GM21367 (cell line): ENCODE results near the gene PER1.

Experiments used
- ATAC-seq: cut with Tn5 transposase; IDR thresholded peaks from one replicate; pipeline ENCODE4 v1.9.1; 2021; ENCODE audit not compliant: unreplicated experiment

Gene PER1

DNA sequence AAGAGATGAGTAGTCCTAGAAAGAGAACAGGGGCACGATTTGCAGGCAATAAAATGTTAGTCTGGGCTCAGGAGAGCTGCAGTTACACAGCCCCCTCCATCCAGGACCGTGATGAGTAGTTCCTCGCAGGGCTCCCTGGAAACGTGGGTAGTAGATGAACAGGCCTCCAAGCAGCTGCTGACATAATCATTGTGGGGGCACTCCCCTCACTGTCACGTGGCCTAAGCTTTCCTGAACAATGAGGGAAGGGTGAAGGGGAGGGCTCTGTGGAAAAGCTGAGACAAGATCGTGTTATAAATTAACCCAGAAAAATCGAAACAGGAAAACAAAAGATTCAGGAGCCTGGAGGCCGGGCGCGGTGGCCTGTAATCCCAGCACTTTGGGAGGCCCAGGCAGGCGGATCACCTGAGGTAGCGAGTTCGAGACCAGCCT lies 1.3 kb upstream of the PER1 start:
- no peak for ATAC-seq

DNA sequence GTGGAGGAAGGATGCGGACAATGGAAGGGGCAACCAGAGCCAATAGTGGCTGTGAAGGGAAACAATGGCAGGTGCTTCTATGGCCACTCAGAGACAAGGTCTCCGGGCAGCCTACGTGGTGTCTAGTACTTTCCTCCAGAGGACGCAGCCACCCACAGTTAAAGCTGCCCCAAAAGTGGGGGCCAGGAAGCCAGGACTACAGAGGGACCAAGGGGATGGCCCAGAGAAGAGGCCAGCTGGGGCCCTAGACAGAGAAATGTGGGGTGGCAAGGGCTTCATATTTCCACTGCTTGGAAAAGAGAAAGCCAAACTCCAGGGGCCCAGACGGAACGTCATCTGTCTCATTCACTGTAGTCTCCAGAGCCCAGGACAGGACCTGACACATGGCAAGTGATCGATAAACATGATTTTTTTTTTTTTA lies 837 bp upstream of the PER1 start:
- ATAC-seq, result no peak

DNA sequence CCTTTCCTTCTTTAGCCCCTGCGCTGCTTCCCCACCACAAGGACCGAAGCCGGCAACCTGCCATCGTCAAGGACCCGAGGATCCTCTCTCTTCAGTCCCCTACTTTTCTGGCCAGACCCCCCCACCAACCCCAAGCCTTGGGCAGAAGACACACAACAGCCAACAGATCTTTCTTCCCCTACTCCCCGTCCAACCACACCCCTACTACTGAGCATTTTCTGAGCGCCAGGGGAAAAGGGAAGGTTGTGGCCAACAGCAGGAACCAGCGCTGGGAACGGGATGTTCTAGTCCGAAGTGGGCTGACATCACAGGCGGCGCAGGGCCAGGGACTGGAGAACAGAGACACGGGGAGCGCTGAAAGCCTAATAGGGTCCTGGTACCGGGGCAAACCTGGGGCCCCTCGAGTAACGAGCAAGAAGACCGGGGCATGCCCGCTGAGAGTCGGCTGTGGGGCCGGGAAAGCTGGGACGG lies 528 bp downstream of the PER1 start:
- no peak for ATAC-seq

GRCh38 chr17:8151120-8151640 lies 1.0 kb downstream of the PER1 start:
- ATAC-seq, result peak; percentile 32

DNA sequence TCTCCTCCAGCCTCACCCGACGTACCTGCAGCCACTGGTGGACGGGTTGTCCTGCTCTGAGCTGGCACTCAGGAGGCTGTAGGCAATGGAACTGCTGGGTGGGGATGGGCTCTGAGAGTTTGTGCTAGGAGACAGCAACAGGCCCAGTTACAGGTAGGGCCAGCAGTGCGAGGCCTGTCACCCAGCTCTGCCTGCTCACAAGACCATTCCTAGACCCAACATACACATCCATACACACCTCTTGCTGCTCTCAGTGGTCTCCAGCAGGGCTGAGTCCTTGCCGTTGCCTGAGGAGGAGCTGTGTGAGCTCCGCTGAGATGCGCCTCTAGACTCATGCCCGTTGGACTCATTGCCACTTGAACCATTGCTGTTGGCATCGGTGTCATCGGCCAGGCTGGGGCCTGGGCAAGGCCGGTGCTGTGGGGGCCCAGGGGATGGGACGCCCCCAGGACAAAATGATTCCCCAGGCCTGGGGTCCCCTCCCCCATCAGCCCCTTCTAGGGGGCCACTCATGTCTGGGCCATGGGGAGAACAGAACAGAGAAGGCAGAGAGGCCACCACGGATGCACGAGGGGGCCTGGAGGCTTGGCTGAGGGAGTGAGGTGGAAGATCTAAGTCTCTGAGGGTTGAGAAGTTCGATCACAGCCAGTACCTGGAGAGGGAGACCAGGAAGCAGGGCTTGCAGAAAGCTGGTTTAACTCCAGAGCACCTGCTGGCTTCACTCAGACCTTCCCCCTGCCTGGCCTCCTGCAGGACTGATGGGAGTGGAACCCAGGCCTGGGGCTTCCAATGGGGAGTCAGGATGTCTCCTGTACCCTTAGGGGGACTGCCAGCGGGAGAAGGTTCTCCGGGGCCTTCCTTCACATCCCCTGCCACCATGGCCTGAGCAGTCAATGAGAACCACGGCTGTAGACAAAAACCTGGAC lies 1.7 kb downstream of the PER1 start:
- no peak for ATAC-seq

GRCh38 chr17:8149419-8150193 lies 2.6 kb downstream of the PER1 start:
- no peak for ATAC-seq

DNA sequence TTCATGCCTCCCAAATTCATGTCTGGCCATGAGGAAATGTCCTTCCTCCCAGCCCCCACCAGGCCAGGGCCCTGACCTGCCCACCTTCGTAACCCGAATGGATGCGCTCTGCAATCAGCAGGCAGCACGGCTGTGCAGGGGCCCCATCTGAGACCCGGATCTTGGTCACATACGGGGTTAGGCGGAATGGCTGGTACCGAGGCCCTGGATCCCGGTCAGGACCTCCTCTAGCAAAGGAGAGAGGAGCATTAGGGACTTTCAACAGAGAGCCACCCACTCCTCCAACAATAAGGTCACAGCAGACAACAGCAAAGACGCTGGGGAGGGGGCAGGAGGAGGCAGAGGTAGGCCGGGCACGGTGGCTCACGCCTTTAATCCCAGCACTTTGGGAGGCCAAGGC lies 3.6 kb downstream of the PER1 start:
- ATAC-seq, result no peak

GRCh38 chr17:8147805-8148404 lies 4.3 kb downstream of the PER1 start:
- ATAC-seq, result no peak

- no peak for ATAC-seq
Observed at GRCh38 chr17:8147141-8147804, 4.9 kb downstream of the PER1 start.

DNA sequence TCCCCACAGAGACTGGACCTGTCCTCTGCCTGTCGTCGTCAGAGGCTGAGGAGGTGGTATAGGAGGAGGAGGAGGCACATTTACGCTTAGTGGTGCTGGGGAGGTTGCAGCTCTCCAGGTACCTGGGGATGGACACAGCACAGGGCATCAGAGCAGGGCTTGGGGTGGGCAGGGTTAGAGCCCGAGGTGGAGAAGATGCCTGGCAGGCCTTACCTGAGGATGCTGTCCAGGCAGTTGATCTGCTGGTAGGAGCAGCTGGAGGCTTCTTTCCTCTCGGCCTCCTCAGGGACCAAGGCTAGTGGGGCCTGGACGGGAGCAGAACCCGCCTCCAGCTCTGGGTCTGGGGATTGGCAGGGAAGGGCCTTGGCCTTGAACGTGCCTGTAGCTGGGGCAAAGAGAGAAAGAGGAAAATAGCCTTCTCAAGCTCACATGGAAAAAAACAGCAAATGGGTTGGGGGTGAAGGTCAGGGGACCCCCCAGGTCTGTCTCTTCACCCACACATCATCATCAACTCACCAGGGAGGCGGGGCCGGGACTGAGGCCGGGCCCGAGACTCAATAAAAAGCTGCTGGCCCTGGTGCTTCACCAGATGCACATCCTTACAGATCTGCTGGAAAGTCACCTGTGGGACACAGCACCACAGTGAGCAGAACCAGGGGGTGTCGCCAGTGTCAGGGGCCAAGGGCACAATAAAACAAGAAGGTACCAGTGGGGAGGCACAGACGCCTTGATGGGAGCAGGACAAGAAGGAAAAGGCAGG lies 5.6 kb downstream of the PER1 start:
- ATAC-seq, result no peak

GRCh38 chr17:8145811-8146210 lies 6.4 kb downstream of the PER1 start:
- ATAC-seq, result no peak

- no peak for ATAC-seq
Observed at GRCh38 chr17:8144401-8145231, 7.6 kb downstream of the PER1 start.

DNA sequence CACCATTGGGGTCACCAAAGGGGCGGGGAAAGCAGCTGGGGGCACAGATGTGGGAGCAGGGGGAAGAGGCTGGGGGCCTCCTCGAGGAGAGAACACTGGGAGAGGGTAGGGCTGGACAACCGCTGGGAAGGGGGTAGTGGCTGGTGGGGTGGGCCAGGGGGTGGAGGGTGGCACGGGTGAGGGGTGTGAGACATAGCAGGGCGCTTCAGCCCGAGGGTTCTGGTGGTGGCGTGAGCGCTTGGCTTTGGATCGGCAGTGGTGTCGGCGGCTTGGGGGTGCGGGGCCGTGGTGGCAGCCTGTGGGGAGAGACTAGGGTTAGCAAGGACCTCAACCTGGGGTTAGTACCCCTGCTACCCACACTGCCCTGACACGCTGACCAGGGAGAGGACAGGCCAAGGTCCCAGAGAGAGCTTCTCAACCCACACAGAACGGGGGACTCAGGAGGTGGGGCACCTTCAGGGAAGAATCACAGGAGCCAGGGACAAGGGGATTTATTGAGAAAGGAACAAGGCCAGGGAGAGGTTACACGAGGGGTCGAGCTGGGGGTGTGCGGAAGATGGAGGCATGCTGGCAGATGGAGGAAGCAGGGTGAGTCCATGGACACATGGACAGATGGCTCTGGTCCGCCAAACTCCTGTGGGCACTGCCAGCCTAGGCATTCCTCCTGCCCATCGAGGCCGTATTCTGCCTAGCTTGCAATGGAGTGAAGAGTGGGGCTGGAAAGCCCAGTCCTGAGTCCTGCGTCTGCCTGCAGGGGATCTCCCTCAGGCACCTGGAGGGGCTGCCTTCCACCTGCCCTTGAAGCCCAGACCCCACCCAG lies 8.4 kb downstream of the PER1 start:
- ATAC-seq, result no peak

DNA sequence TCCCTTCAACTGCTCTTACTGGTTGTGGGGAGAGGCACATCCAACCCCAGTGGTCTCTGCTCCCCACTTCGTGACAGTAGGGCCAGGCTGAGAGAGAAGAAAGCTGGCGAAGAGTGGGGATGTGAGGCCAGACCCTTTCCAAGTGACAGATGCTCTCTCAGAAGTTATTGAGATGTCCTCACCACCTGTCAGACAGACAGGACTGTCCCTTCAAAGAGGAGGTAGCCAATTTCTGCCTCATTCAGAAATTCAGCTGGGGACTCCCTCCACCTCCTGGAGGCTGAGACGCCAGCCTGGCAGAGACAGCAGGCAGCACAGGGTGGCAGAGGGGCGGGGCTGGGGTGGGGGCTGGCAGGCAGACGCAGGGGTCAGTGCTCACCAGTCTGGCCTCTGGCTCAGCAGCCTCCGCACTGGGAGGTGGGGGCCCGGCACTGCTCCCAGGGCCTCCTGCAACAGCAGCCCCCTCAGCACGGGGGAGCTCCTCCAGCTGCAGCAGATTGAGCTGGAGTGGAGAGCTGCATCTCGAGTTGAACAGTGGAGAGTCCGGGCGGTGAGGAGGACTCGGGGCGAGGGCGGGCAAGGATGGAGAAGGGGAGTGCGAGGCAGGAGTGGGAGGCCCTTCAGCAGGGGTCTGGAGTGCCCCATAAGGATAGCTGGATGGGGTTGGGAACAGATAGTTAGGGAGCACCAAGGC lies 9.2 kb downstream of the PER1 start:
- ATAC-seq, result no peak

DNA sequence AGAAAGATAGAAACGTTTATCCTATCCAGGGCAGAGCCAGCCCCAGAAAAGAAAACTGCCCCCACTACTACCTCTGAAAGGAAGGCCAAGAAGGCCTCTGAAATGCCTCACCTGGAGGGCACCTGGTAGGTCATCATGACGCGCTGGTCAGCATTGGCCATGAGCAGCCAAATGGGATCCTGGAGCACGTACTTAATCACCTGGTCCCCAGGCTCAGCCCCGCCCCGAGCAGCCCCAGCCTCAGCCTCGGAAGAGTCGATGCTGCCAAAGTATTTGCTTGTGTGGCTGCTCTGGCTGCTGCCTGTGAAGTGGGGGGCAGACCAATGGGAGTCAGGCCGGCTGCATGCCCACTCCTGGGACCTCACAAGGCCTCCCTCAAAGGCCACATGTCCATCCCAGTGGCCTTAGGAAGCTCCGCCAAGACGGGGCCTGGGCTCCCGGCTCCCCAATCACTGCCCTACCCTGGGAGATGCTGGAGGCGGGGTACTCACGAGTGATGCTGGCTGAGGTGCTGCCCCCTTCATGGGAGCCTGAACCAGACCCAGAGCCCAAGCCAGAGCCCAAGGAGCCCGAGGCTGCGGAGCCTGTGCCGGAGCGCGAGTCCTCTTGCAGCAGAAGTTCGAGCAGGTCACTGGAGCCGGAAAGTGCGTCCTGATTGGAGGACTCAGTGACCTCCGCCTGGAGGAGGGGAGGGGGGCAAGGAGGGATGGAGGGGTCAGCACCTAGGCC lies 9.9 kb downstream of the PER1 start:
- no peak for ATAC-seq

DNA sequence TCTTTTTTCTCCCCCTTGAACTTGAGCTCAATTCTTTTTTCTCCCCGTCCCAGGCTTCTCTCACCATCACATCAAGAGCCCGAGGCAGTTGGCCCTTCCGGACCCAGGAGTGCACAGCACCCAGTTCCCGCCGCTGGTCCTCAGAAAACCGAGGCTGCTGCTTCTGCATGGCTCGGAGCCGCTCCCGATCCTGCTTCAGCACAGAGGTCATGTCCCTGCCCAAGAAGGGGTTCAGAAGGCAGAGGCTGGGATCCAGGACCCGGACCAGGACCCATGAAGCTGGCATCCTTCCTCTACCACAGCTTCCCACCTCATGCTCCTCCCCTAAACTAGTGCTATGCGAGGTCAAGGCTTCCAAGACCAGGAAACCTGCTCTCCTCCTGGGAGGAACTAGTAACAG lies 10.5 kb downstream of the PER1 start:
- ATAC-seq, result no peak

DNA sequence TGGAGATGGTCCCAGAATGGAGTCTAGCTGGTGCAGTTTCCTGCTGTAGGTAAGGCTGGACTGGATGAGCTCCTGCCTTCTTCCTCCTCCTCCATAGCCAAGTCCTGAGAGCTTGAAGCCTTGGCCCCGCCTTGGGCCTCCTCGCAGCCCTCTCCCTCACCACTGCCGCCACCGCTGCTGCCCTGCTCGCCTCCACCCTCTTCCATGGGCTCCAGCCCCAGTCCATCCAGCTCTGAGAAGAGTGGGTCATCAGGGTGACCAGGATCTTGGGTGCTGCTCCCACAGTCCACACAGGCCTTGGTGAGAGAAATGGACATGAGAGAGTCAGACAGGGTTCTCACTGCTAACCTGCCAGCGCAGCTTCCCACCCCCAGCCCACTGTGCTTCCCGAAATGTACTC lies 11.2 kb downstream of the PER1 start:
- ATAC-seq, result no peak
